GM23338 (cell line): ENCODE data around the gene KCNMA1.

ENCODE experiments used
- CREB1 ChIP-seq: fragments of 250-450 bp; sonication (Bioruptor Pico); IDR thresholded peaks from 2 replicates; pipeline ENCODE4 v1.5.0; 2020; ENCODE audit warnings: low read depth, mild to moderate bottlenecking, moderate library complexity
- ETS1 ChIP-seq: IDR thresholded peaks from 2 replicates; pipeline ENCODE4 v1.6.1; 2016; ENCODE audit warnings: antibody characterized with exemption
- EZH2 ChIP-seq: fragments of 200-600 bp; sonication (generic); IDR thresholded peaks from one replicate; pipeline ENCODE4 v1.8.0; 2017; ENCODE audit warnings: antibody characterized with exemption, mild to moderate bottlenecking, low read depth; ENCODE audit not compliant: unreplicated experiment
- EZH2phosphoT487 ChIP-seq: fragments of 200-600 bp; sonication (generic); IDR thresholded peaks from one replicate; pipeline ENCODE4 v1.8.1; 2018; ENCODE audit warnings: antibody characterized with exemption; ENCODE audit not compliant: unreplicated experiment
- JUNB ChIP-seq: IDR thresholded peaks from one replicate; pipeline ENCODE4 v1.6.1; 2016; ENCODE audit warnings: antibody characterized with exemption; ENCODE audit not compliant: unreplicated experiment
- NANOG ChIP-seq: IDR thresholded peaks from 2 replicates; pipeline ENCODE4 v1.6.1; 2016; ENCODE audit warnings: antibody characterized with exemption, borderline replicate concordance
- POLR2AphosphoS5 ChIP-seq: IDR thresholded peaks from 2 replicates; pipeline ENCODE4 v1.6.1; 2016; ENCODE audit warnings: antibody characterized with exemption, low read depth
- REST ChIP-seq: IDR thresholded peaks from one replicate; pipeline ENCODE4 v1.6.1; 2018; ENCODE audit warnings: antibody characterized with exemption; ENCODE audit not compliant: unreplicated experiment
- STAT1 ChIP-seq: IDR thresholded peaks from one replicate; pipeline ENCODE4 v1.6.1; 2016; ENCODE audit warnings: antibody characterized with exemption; ENCODE audit not compliant: unreplicated experiment
- ZNF114 ChIP-seq: fragments of 250-450 bp; sonication (Bioruptor Pico); IDR thresholded peaks from 2 replicates; pipeline ENCODE4 v1.5.0; 2020; ENCODE audit warnings: mild to moderate bottlenecking, moderate library complexity
- ZNF331 ChIP-seq: fragments of 250-450 bp; sonication (Bioruptor Pico); IDR thresholded peaks from 2 replicates; pipeline ENCODE4 v1.5.0; 2020; ENCODE audit warnings: low read depth, mild to moderate bottlenecking, moderate library complexity
- TF ChIP-seq, protein P1 (sequence below), 2 experiments: fragments of 200-600 bp in 1 of 2; sonication (generic) in 1 of 2; conservative IDR thresholded peaks; 2 replicates each; pipeline versions ENCODE4 v1.5.1 to v1.6.1; 2016 to 2017; ENCODE audit warnings: antibody characterized with exemption in 2 of 2, low read depth in 2 of 2, mild to moderate bottlenecking in 2 of 2, moderate library complexity in 1 of 2
- TF ChIP-seq, protein P2 (sequence below): fragments of 250-450 bp; sonication (Bioruptor Pico); IDR thresholded peaks from 2 replicates; pipeline ENCODE4 v1.5.0; 2020; ENCODE audit warnings: mild to moderate bottlenecking, moderate library complexity

DNA sequence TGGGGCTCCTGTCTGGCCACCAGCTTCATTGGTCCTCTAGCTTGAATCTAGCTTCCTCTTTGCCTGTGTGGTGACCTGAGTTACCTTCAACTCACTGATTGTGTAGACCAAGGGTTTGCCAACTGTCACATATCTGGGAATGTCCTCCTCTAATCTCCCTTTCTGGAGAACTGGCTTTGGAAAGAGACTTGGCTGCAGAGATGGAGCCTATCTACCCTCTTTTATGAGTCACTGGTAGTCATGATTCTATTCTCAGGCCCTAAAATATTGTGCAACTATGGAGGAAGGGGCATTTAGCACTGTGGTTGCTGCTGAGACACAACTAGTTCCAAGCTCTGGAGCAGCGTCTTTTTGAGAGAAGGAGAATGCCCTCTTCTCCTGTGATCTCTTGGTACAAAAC, 691.3 kb downstream of the KCNMA1 start:
- TF ChIP-seq POLR2AphosphoS5 = no peak
- TF ChIP-seq, protein P1, sequence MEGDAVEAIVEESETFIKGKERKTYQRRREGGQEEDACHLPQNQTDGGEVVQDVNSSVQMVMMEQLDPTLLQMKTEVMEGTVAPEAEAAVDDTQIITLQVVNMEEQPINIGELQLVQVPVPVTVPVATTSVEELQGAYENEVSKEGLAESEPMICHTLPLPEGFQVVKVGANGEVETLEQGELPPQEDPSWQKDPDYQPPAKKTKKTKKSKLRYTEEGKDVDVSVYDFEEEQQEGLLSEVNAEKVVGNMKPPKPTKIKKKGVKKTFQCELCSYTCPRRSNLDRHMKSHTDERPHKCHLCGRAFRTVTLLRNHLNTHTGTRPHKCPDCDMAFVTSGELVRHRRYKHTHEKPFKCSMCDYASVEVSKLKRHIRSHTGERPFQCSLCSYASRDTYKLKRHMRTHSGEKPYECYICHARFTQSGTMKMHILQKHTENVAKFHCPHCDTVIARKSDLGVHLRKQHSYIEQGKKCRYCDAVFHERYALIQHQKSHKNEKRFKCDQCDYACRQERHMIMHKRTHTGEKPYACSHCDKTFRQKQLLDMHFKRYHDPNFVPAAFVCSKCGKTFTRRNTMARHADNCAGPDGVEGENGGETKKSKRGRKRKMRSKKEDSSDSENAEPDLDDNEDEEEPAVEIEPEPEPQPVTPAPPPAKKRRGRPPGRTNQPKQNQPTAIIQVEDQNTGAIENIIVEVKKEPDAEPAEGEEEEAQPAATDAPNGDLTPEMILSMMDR (conservative IDR thresholded peaks at IDR 0.05; ENCODE audit: low read depth in 2 of 2) = no peak
- no peak for TF ChIP-seq STAT1
- TF ChIP-seq EZH2 = no peak
- TF ChIP-seq ZNF114 (CRISPR knock-in tag) = no peak
- no peak for TF ChIP-seq EZH2phosphoT487
- TF ChIP-seq REST = no peak
- no peak for TF ChIP-seq CREB1 (CRISPR knock-in tag)
- TF ChIP-seq NANOG = no peak
- TF ChIP-seq JUNB = no peak
- no peak for TF ChIP-seq ETS1
- no peak for TF ChIP-seq ZNF331 (CRISPR knock-in tag)
- TF ChIP-seq, protein P2, sequence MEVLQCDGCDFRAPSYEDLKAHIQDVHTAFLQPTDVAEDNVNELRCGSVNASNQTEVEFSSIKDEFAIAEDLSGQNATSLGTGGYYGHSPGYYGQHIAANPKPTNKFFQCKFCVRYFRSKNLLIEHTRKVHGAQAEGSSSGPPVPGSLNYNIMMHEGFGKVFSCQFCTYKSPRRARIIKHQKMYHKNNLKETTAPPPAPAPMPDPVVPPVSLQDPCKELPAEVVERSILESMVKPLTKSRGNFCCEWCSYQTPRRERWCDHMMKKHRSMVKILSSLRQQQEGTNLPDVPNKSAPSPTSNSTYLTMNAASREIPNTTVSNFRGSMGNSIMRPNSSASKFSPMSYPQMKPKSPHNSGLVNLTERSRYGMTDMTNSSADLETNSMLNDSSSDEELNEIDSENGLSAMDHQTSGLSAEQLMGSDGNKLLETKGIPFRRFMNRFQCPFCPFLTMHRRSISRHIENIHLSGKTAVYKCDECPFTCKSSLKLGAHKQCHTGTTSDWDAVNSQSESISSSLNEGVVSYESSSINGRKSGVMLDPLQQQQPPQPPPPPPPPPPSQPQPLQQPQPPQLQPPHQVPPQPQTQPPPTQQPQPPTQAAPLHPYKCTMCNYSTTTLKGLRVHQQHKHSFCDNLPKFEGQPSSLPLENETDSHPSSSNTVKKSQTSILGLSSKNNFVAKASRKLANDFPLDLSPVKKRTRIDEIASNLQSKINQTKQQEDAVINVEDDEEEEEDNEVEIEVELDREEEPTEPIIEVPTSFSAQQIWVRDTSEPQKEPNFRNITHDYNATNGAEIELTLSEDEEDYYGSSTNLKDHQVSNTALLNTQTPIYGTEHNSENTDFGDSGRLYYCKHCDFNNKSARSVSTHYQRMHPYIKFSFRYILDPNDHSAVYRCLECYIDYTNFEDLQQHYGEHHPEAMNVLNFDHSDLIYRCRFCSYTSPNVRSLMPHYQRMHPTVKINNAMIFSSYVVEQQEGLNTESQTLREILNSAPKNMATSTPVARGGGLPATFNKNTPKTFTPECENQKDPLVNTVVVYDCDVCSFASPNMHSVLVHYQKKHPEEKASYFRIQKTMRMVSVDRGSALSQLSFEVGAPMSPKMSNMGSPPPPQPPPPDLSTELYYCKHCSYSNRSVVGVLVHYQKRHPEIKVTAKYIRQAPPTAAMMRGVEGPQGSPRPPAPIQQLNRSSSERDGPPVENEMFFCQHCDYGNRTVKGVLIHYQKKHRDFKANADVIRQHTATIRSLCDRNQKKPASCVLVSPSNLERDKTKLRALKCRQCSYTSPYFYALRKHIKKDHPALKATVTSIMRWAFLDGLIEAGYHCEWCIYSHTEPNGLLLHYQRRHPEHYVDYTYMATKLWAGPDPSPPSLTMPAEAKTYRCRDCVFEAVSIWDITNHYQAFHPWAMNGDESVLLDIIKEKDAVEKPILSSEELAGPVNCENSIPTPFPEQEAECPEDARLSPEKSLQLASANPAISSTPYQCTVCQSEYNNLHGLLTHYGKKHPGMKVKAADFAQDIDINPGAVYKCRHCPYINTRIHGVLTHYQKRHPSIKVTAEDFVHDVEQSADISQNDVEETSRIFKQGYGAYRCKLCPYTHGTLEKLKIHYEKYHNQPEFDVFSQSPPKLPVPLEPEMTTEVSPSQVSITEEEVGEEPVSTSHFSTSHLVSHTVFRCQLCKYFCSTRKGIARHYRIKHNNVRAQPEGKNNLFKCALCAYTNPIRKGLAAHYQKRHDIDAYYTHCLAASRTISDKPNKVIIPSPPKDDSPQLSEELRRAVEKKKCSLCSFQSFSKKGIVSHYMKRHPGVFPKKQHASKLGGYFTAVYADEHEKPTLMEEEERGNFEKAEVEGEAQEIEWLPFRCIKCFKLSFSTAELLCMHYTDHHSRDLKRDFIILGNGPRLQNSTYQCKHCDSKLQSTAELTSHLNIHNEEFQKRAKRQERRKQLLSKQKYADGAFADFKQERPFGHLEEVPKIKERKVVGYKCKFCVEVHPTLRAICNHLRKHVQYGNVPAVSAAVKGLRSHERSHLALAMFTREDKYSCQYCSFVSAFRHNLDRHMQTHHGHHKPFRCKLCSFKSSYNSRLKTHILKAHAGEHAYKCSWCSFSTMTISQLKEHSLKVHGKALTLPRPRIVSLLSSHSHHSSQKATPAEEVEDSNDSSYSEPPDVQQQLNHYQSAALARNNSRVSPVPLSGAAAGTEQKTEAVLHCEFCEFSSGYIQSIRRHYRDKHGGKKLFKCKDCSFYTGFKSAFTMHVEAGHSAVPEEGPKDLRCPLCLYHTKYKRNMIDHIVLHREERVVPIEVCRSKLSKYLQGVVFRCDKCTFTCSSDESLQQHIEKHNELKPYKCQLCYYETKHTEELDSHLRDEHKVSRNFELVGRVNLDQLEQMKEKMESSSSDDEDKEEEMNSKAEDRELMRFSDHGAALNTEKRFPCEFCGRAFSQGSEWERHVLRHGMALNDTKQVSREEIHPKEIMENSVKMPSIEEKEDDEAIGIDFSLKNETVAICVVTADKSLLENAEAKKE (CRISPR knock-in tag) = no peak
